NCI-H524 (cell line): ENCODE measurements around the gene BMP6.
"Not testable (repeated sequence)": the region's sequence is repeated elsewhere in the genome, so short reads cannot be mapped to it uniquely, and the experiment has no call there.

ENCODE experiments used
- DNase-seq, 2 experiments: peaks; one replicate each; lab custom pipeline; 2025; lab: John Stamatoyannopoulos, UW

Gene BMP6

DNA sequence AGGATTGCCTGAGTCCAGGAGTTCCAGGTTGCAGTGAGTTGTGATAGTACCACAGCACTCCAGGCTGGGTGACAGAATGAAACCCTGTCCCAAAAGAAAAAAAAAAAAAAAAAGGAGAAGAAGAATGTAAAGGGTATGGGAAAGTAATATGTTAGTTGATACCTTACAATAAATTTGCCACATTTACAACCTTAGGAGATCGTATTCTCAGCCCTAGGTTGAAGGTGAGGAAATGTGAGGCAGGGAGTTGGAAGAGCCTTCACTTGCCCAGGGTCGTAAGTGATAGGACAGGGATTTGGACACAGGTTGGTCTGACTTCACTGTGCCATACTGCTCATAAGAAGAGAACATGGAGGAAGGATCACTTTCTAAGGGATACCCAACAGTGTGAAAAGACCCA lies 68.6 kb downstream of the BMP6 start:
- no peak for DNase-seq

DNA sequence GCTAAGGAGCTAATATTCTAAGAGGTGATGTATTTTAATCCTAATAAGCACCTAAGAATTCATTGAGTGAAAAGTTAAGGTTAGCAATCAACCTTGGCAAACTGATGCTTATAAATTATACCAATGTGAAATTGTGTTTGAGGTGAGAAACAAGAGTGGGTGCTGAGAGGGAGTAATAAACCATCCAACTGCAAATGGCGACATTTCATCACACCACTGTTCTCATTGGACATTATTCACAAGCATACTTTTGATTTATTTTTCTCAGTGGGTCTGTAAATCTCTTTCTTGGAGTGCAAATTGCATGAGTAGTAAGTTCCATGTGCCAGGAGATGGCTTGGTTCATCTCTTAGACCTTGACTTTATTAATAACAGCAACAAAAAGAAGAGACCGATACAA lies 71.5 kb downstream of the BMP6 start:
- DNase-seq, result no peak

DNA sequence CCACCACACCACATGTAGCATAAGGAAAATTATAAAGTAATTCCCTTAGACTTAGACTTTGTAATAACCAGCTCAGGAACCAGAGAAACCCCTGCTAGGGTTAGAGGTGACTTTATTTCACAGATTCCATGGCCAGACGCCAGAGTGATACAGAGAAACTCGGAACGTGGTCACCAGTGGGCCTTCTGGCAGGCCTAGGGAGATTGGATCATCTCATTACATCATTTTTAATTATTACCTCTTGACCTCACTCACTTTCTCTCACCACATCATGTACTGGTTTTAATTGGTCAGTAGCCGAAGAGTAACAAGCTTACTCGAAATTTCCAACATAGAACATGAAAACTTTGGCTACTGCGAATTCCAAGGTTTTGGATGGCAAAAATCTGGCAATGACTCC lies 72.9 kb downstream of the BMP6 start:
- DNase-seq, result no peak

DNA sequence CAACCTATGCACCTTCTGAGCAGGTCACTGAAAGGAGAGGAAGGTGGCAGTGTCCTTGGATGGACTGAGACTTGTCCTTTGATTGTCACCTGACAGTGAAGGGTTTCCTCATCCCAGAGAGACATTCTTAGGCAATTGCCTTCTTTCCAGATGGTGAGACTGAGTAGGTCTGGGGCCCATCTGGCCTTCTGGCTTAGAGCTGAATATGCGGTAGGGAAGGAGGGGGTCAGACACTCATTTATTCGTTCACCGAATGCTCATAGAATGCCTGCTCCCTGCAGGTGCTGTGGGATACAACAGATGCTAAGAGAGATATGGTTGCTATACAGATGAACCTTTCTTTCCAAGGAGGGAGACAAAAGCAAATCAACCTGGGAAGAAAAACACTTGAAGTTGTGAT lies 76.8 kb downstream of the BMP6 start:
- peak; percentile 90 to 97 for DNase-seq

DNA sequence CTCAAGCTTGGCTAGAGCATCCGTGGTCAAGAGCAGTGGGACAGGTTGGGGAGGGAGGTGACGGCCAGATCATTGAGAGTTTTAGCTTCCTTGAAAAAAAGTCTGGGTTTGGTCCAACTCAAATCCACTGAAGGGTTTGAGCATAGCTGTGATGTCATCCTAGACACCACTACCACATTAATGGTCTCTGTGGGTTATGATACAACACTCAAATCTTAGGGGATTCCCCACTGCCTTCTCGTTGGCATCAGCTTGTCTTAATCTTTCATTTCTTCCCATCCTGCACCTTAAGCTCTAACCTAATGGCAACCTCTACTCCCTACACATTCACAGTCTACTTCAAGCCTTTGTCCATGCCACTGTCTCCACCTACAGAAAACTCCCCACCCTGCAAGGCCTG lies 77.3 kb downstream of the BMP6 start:
- DNase-seq, result no peak

DNA sequence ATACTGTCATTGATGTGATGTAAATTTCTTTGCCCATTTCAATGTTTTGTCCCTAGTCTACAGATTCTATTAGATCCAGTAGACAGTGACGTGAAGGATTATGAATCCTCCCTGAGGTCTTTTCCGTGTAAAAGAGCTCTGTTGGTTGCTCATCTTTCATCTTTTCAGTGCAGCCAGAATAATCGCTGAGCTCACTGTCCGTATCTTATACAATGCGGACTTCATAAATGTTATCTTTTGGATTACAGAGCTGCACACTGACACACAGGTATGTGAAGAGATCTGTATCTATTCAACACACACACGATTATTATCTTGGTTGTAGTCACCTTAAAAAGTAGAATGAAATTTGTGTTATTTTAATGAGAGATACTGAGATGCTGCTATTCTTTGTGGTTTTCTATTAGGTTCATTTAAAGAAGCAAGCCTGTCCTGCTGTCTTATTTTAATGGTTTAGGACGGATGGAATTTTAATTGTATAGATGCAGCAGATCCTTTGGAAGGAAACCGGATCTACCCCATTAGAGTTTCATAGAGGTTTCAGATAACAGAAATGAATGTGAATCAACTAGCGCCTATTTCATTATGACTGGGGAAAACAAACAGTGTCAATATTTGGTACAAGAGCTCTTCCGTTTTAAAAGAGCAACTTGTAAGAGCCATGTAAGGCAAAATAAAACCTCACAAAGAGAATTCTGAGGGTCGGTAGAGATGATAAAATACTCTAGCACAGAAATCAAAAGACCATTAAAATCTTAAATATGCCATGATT lies 79.4 kb downstream of the BMP6 start:
- DNase-seq, result no peak

DNA sequence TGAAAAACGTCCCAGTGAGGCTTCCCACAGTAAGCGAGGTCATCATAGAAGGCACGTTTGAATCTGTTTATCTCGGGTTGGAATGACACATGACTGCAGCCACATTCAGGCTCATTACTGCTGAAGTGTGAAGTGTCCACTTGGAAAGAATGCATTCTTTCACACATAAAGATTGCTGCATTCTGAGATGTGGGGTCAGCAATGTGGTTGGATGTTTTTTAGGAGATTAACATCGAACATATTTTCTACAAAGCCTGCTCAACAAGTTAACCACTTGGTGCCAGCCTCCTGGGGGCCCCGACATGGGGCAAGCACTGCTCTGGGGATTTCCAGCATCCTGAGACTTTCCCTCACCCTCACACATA lies 79.9 kb downstream of the BMP6 start:
- no peak for DNase-seq

DNA sequence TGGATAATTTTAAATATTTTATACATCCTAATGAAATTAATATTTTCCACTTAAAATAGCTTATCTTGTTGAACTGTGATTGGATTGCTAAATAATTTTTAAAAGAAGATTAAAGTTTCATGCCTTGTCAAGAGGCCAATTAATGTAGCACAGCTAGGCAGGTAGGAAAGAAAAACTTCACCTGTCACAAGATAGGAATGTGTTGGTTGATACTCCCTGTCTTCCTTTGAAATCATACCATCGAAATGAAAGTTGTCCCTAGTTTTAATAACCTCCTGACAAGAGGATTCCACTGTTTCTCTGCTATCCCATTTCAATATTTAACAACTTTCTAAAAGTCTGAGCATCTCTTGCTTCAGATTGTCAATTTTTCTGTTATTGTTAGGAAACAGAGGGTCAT lies 80.8 kb downstream of the BMP6 start:
- no peak for DNase-seq

DNA sequence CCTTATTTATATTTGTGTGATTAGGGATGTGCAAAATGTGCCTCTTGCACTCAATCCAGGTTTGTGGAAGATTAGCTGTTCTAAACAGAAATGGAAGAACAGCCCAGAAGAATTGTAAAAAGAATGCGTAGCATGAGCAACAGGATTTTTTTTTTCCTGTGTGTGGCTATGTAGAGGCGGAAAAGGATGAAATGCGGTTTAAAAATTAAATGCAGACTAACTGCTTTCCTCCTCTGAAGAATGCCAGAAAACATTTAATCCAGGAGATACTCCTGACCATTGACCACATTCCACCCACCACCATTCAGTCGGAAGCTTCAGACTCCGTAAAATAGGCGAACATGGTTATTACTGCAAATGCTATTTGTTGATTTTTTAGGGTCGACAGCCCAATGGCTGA lies 83.4 kb downstream of the BMP6 start:
- no peak for DNase-seq

DNA sequence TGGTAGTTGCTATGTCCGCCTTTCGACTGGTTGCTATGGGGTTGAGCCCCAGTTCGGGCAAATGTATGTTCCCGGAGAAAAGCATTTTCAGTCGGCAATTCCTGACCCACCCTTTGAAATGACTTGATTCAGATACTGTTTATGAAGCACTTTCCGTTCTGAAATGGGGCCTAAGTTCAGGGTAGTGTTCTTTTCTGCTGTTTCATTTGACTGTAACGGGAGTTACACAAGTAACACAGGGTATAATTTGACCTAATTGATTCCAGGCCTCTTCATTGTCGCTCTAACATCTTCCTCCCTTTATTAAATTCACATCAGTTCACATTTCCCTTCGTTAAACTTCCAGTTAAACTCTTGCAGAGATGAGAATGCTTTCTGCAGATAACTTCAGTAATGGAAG lies 85.5 kb downstream of the BMP6 start:
- no peak for DNase-seq

DNA sequence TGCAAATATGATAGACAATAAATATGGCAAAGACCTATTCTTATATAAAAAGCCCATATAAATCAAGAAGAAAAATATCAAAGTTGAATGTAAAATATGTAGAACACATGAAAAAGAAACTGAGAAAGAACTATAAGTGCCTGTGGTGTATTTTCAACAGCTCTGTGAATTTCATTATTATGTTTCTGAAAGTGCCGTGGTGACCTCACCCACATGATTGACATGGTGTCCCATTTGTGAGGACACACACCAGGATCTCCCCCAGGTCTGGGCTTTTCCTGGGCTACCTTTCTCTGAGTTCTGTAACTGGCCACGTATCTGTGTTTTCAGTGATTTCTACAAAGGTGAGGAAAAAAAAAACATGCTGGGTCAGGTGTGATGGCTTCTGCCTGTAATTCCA lies 86.7 kb downstream of the BMP6 start:
- DNase-seq, result no peak

DNA sequence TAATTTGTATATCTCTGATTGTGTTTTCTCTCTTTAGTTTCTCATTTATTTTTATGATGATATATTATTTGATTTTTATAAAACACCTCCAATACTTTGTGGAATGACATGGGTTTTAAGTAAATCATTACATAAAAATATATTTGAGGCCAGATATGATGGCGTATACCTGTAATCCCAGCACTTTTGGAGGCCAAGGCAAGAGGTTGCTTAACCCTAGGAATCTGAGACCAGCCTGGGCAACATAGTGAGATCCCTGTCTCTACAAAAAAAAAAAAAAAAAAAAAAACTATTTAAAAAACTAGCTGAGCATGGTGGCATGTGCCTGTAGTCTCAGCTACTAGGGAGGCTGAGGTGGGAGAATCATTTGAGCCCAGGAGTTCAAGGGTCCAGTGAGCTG lies 87.3 kb downstream of the BMP6 start:
- DNase-seq, result no peak

DNA sequence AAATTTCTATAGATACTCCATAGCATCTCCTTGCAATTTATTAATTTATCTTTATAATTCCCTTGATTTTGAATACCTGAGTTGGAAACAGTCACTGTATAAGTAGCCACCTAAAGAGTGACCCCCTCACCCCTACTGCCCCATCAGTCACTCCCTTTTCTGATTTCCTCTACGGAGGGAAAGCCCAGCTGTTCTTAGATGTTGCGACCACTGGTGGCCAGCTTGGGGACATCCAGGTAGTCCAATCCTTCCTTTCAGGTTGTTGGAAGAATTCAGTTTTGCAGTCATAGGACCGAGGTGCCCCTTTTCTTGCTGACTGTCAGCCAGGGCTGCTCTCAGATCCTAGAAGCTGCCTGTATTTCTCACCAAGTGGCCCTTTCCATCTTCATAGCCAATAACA lies 87.8 kb downstream of the BMP6 start:
- DNase-seq, result no peak

DNA sequence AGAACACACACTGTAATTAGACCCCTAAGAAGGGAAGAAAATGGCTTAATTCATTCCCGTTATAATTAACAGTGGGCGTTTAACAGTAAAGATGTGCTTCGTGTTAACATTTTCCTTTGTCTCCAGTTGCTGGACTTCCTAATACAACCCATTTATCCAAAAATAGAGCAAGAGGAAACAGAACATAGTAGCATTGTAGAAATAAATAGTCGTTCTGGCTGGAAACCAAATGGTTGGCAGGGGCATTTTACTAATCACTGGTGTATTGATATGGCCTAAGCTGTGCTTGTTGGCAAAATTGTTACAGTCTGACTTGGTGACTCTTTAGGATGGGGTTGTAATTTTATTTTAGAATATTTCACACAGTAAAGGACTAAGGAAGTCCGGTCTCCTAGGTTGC lies 89.8 kb downstream of the BMP6 start:
- DNase-seq, result no peak

DNA sequence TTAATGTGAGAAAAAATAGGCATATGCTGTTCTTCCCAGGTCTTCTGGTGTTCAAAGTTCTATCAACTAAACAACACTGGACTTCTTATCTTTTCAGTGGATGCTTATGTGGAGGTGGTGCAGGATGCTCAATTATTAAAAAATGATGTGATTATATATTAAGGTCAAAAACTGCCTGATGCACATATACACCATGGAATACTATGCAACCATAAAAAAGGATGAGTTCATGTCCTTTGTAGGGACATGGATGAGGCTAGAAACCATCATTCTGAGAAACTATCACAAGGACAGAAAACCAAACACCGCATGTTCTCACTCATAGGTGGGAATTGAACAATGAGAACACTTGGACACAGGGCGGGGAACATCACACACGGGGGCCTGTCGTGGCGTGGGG lies 91.3 kb downstream of the BMP6 start:
- not testable (repeated sequence) for DNase-seq

DNA sequence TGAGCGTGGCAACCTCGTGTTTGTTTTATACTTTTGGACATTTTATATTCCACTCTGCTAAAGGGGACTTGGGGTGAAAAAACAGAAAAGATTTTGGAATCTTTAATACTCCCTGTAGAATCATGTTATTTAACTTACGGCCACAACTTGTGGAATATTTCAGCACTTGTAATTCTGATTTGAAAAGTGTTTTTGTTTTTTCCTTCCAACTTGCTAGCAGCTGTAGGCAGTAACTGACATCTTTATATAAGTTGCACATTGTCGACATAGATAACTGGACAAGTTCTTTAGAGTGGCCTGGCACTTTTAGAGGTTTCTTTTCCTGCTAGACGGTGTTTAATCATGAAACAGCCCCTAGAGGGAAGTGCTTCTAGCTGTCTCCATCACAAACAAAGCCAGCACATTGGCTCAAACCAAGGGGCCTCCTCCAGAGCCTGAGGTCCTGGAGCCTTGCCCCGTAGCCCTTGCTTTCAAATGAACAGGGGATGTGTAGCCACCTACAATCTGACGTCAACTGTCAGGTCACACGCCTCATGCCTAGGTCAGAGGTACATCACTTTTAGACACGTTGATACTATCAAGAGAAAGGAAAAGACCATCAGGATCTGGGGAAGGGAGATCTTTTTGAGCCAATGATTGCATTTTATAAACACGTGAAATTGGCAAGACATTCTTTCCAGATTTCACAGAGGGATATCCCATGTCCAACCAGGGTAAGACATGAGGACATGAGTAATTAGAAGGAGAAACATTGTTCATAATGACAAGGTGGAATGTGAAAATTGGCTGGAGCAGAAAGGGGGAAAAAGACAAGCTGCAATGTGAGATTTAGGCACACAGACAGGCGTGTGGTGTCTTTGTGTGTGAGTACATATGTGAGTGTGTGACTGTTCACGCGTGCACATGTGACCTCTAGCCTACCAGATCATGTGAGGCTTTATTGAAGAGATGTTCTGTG lies 92.6 kb downstream of the BMP6 start:
- DNase-seq, result no peak

DNA sequence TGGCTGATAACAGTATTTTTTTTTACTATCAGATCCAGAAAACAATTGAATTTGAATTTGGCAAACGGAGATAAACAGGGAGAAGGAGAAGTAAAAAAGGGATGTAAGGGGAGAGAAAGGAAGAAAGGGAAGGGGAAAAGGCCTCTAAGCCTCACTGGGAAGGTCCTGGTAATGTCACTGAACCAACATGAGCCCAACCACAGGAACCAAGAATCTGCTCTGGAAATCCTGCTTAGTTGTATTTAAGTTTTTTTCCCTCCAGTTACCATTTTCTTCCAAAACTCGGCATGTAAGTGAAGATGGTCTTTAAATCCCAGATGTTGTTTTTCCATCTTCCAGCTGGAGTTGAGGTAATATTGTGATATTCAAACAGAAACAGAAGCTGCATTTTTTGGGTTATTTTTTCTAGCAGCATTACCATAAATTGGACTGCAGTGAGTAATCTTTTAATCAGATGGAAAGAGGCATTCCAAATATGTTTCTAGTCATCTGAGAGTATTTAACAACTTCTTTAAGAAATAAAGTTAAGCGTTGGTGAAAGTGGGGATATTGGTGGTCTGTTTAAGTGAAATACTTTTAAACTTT lies 93.6 kb downstream of the BMP6 start:
- no peak for DNase-seq

DNA sequence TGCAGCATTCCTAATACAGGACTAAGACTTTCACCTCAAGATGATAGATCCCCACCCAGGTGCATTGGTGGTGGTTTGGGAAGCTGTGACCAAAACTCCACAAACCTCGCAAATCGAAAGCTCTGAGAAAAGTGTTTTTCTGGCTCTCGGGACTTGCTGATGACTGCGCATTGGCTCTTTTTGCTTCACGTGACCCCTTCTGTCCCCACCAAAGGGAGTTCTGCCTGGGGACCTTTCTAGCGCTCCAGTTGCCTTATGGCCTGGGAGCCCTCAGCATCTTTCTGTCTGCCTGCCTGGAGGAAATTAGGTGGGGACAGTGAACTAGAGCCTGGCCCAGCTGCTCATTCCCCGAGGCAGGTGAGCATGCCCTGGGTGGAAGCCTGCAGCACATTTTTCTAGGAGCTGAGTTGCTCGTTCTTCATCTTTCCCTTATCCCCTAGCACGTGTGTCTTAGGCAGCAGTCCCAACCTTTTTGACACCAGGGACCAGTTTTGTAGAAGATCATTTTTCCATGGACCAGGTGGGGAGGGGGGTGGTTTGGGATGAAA lies 94.5 kb downstream of the BMP6 start:
- no peak for DNase-seq

DNA sequence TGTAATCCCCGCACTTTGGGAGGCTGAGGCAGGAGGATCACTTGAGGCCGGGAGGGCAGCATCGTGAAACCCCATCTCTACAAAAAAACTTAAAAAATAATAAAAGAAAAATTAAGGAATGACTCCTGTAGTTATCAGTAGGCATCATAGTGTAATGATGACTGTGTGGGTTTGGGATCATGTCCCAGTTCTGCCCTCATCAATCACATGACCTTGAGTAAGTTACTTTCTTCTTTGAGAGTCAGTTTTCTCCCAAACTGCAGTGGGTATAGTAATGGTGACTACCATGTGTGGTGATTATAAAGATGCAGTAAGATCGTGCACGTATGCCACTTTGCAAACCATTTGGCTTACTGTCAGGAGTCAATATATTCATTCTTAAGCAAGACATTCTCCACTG lies 95.5 kb downstream of the BMP6 start:
- DNase-seq, result no peak

DNA sequence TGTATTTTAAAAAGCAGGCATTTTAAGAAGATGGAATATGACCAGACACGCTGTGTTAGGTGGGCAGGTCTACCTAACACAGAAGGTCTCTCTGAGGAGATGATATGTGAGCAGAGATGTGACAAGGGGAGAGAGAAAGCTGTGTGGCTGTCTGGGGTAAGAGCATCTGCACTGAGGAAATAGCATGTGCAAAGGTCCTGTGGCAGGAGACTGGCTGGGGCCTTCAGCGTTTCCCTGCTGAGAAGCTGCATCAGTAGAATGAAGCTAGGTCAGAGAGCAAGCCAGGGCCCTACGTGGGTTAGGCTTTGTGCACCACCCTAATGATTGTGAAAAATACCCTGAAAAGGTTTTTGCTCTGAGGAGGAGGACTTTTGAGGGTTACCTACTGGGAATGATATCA lies 97.7 kb downstream of the BMP6 start:
- no peak for DNase-seq

DNA sequence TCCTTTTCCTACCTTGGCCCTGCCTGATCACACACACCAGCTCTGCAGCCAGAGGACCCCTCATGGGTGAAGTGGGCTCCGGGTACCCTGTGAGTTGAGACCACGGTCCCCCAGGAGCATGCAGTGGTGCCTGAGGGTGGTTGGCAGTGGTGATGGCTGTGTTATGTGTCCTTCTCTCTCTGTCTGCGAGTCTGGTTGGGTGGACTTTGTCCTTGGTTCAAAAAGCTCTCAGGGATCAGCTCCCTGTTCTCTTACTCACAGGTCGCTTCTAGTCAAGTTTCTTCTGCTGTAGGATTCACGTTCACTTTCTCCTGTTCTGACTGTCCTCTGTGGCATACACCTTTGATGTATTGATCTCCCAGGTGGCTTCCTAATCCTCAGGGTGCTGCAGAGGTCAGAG lies 100.1 kb downstream of the BMP6 start:
- no peak for DNase-seq

DNA sequence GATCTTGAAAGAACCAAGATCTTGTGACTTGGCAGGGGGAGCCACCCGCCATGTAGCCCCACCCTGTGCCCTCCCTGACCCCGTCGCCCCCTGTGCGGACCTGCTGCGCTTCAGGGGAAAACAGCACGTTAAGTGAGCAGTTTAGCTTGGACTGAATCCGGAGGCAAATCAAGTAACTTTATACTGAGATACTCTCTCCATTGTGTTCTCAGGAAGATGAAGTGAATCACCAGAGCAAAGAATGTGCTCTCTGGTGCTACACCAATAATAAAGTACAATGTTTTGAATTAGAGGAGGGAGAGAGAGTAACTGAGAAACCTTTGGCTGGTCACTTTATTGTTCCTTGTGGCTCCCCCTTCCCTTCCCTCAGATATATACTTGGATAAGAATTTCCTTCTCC lies 101.2 kb downstream of the BMP6 start:
- DNase-seq, result no peak

DNA sequence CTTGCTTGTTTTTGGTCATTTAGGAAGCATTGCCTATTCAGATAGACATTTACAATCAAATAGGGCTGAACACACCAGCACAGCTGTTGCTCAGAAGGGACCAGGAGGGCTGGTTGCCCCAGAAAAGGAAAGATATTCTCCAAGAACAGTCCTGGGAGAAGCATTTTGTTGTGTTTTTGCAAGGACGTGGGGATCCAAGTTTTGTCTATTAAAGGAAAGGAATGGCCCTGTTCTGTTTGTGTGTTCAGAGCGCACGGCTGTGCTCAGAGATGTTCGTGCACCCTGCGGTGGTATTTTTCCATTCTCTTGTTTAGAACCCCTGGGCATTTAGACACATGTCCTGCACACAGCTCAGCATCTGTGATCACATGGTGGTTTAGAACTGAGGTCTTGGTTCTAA lies 102.2 kb downstream of the BMP6 start:
- DNase-seq, result no peak
